Osteoblast (primary cell): ENCODE measurements around the gene LRMDA. TPM values are rescaled to one million over a fixed set of nuclear protein-coding genes. Genes with fewer than 3 reads are reported as not detected.
A peak's percentile ranks its signal among the peaks of the same experiment; 100 is the strongest.

ENCODE experiments used
- DNase-seq: peaks from one replicate; pipeline ENCODE4 v3.0.0; 2011; ENCODE audit warnings: low spot score, mixed read lengths; ENCODE audit not compliant: insufficient read length; ENCODE audit errors: missing footprints
- H2AFZ ChIP-seq: 2 replicates; pipeline ENCODE4 v1.6.0; 2011; ENCODE audit warnings: mild to moderate bottlenecking, low read length
- H3K27ac ChIP-seq: 2 replicates; pipeline ENCODE4 v1.5.1; 2011; ENCODE audit warnings: mild to moderate bottlenecking, low read depth, low read length, moderate library complexity
- H3K27me3 ChIP-seq: 2 replicates; pipeline ENCODE4 v1.6.0; 2012; ENCODE audit warnings: mild to moderate bottlenecking, control low read depth, inconsistent platforms, low read length, moderate library complexity; ENCODE audit not compliant: insufficient read depth
- H3K36me3 ChIP-seq: 2 replicates; pipeline ENCODE4 v1.5.1; 2011; ENCODE audit warnings: mild to moderate bottlenecking, low read length, control low read depth, moderate library complexity; ENCODE audit not compliant: insufficient read depth
- H3K4me1 ChIP-seq: 2 replicates; pipeline ENCODE4 v1.5.1; 2011; ENCODE audit warnings: mild to moderate bottlenecking, low read length, control low read depth, moderate library complexity; ENCODE audit not compliant: insufficient read depth
- H3K4me2 ChIP-seq: 2 replicates; pipeline ENCODE4 v1.6.0; 2011; ENCODE audit warnings: mild to moderate bottlenecking, low read length; ENCODE audit not compliant: insufficient read depth
- H3K4me3 ChIP-seq: fragments of 200-600 bp; sonication (generic); 3 replicates; pipeline ENCODE4 v1.5.1; 2012; ENCODE audit warnings: mild to moderate bottlenecking, low read length, inconsistent platforms; ENCODE audit not compliant: insufficient read depth
- H3K79me2 ChIP-seq: 2 replicates; pipeline ENCODE4 v1.6.0; 2012; ENCODE audit warnings: mild to moderate bottlenecking, low read length, control low read depth, inconsistent platforms; ENCODE audit not compliant: insufficient read depth
- H3K9me3 ChIP-seq: 2 replicates; pipeline ENCODE4 v1.5.1; 2011; ENCODE audit warnings: low read depth, low read length, control low read depth
- H4K20me1 ChIP-seq: 2 replicates; pipeline ENCODE4 v1.6.0; 2012; ENCODE audit warnings: mild to moderate bottlenecking, low read length, control low read depth; ENCODE audit not compliant: insufficient read depth
- CTCF ChIP-seq: IDR thresholded peaks from 2 replicates; pipeline ENCODE4 v1.5.1; 2011; ENCODE audit warnings: mild to moderate bottlenecking, low read depth, low read length, moderate library complexity; ENCODE audit errors: extremely low read depth
- total RNA-seq: library from RNA; depleted of rRNA; stranded (reverse); fragments of >200 nt; gene quantifications from 2 replicates; pipeline ENCODE4 v1.2.3, GENCODE V29; 2012

The LRMDA gene
- total RNA-seq, 1 donor: 18.5 TPM

GRCh38 chr10:75407224-75407712, 24.2 kb upstream of the LRMDA start:
- DNase-seq: no peak
- no peak for TF ChIP-seq CTCF
- Histone ChIP-seq H3K4me3 (no peak overlapping the region), H3K4me1 (peaks cover 12% of the 10 kb centered on the region), H3K36me3 (no peaks in the 10 kb centered on the region), H2AFZ (no peak overlapping the region), H4K20me1 (peaks cover 2% of the 10 kb centered on the region), H3K9me3 (no peaks in the 10 kb centered on the region), H3K27ac (no peak overlapping the region), H3K27me3 (peaks cover 8% of the 10 kb centered on the region), H3K79me2 (peaks cover 6% of the 10 kb centered on the region), H3K4me2 (peak overlapping the region; percentile 91)

GRCh38 chr10:75407713-75408508, 23.5 kb upstream of the LRMDA start:
- peak overlapping the region; percentile 92 for H3K4me3 ChIP-seq
- peaks cover 8% of the 10 kb centered on the region for H3K27me3 ChIP-seq
- H2AFZ ChIP-seq: peak overlapping the region; percentile 85
- peaks cover 6% of the 10 kb centered on the region for H3K79me2 ChIP-seq
- no peaks in the 10 kb centered on the region for H3K9me3 ChIP-seq
- no peak for TF ChIP-seq CTCF
- no peaks in the 10 kb centered on the region for H3K36me3 ChIP-seq
- H3K27ac ChIP-seq: no peak overlapping the region
- peaks cover 9% of the 10 kb centered on the region for H3K4me1 ChIP-seq
- DNase-seq: peak; percentile 95
- H4K20me1 ChIP-seq: peaks cover 2% of the 10 kb centered on the region
- peak overlapping the region; percentile 91 for H3K4me2 ChIP-seq

- peaks cover 6% of the 10 kb centered on the region for H3K79me2 ChIP-seq
- peaks cover 5% of the 10 kb centered on the region for H3K4me1 ChIP-seq
- H3K4me2 ChIP-seq: peak overlapping the region; percentile 91
- peak overlapping the region; percentile 85 for H2AFZ ChIP-seq
- no peaks in the 10 kb centered on the region for H3K9me3 ChIP-seq
- peaks cover 2% of the 10 kb centered on the region for H4K20me1 ChIP-seq
- H3K4me3 ChIP-seq: peak overlapping the region; percentile 92
- no peaks in the 10 kb centered on the region for H3K36me3 ChIP-seq
- H3K27ac ChIP-seq: no peak overlapping the region
- no peak for TF ChIP-seq CTCF
- peaks cover 8% of the 10 kb centered on the region for H3K27me3 ChIP-seq
- no peak for DNase-seq
These were observed 22.9 kb upstream of the LRMDA start for GRCh38 chr10:75408509-75408875.
